ENCODE measurements around the gene ZBTB40.

The ZBTB40 gene

DNA sequence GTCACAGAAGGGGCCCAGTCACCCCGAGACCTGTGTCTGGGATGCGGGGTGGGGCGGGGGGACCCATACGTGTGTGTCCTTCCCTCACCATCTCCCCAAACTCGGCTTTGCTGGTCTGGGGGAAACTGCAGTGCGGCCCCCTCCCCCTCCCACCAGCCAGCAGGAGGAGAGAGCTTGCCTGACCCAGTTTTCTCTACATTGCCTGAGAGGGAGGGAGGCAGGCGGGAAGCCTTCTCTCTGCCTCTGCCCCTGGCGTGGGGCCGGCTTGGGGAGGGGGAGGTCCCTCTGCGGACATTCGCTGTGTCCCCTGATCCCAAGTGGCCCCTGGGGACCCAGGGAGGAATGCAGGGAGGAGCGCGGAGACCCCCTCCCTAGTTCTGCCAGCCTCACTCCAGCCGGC, 115.5 kb downstream of the ZBTB40 start:
- H3F3A ChIP-seq (ENCODE audit: insufficient read depth) = no peaks in the 10 kb centered on the region
- H4K20me1 ChIP-seq (ENCODE audit: low read depth, low read length) = no peaks in the 10 kb centered on the region
- TF ChIP-seq EZH2phosphoT487 (conservative IDR thresholded peaks at IDR 0.05; ENCODE audit: low read length) = no peak
- TF ChIP-seq, protein P1, sequence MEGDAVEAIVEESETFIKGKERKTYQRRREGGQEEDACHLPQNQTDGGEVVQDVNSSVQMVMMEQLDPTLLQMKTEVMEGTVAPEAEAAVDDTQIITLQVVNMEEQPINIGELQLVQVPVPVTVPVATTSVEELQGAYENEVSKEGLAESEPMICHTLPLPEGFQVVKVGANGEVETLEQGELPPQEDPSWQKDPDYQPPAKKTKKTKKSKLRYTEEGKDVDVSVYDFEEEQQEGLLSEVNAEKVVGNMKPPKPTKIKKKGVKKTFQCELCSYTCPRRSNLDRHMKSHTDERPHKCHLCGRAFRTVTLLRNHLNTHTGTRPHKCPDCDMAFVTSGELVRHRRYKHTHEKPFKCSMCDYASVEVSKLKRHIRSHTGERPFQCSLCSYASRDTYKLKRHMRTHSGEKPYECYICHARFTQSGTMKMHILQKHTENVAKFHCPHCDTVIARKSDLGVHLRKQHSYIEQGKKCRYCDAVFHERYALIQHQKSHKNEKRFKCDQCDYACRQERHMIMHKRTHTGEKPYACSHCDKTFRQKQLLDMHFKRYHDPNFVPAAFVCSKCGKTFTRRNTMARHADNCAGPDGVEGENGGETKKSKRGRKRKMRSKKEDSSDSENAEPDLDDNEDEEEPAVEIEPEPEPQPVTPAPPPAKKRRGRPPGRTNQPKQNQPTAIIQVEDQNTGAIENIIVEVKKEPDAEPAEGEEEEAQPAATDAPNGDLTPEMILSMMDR (IDR thresholded peaks at IDR 0.05; ENCODE audit: insufficient read depth, low read length, poor library complexity, severe bottlenecking) = no peak
- H3K27me3 ChIP-seq (ENCODE audit: low read length) = no peaks in the 10 kb centered on the region
- no peak overlapping the region for H3K4me3 ChIP-seq (ENCODE audit: insufficient read depth, low read length, poor library complexity, severe bottlenecking)
- no peak overlapping the region for H2AFZ ChIP-seq (ENCODE audit: low read depth, low read length, severe bottlenecking)
- H3K79me2 ChIP-seq (ENCODE audit: insufficient read depth, low read length) = no peaks in the 10 kb centered on the region
- no peaks in the 10 kb centered on the region for H3K9me2 ChIP-seq (replicated peaks; ENCODE audit: insufficient read depth, low read length)
- no peak overlapping the region for H3K4me2 ChIP-seq (ENCODE audit: low read depth, low read length, poor library complexity, severe bottlenecking)
- no peak overlapping the region for H3K9ac ChIP-seq (ENCODE audit: low read length)
- H3K9me3 ChIP-seq (ENCODE audit: insufficient read depth, low read length) = no peaks in the 10 kb centered on the region
- H3K36me3 ChIP-seq (ENCODE audit: low read length) = no peaks in the 10 kb centered on the region
- H3K27ac ChIP-seq (ENCODE audit: low read depth, low read length) = no peak overlapping the region

GRCh38 chr1:22567994-22568393, 116.3 kb downstream of the ZBTB40 start:
- Histone ChIP-seq H3K9me2 (replicated peaks; ENCODE audit: insufficient read depth, low read length) (no peaks in the 10 kb centered on the region), H3K4me2 (ENCODE audit: low read depth, low read length, poor library complexity, severe bottlenecking) (no peak overlapping the region), H3K27ac (ENCODE audit: low read depth, low read length) (no peak overlapping the region), H3K9ac (ENCODE audit: low read length) (no peak overlapping the region), H3F3A (ENCODE audit: insufficient read depth) (no peaks in the 10 kb centered on the region), H3K9me3 (ENCODE audit: insufficient read depth, low read length) (no peaks in the 10 kb centered on the region), H3K79me2 (ENCODE audit: insufficient read depth, low read length) (no peaks in the 10 kb centered on the region), H4K20me1 (ENCODE audit: low read depth, low read length) (no peaks in the 10 kb centered on the region), H2AFZ (ENCODE audit: low read depth, low read length, severe bottlenecking) (no peak overlapping the region), H3K36me3 (ENCODE audit: low read length) (no peaks in the 10 kb centered on the region), H3K4me3 (ENCODE audit: insufficient read depth, low read length, poor library complexity, severe bottlenecking) (no peak overlapping the region), H3K27me3 (ENCODE audit: low read length) (no peaks in the 10 kb centered on the region)
- TF ChIP-seq, protein P1 (IDR thresholded peaks at IDR 0.05; ENCODE audit: insufficient read depth, low read length, poor library complexity, severe bottlenecking) = no peak
- TF ChIP-seq EZH2phosphoT487 (conservative IDR thresholded peaks at IDR 0.05; ENCODE audit: low read length) = no peak

- TF ChIP-seq, protein P1 (IDR thresholded peaks at IDR 0.05; ENCODE audit: insufficient read depth, low read length, poor library complexity, severe bottlenecking) = no peak
- TF ChIP-seq EZH2phosphoT487 (conservative IDR thresholded peaks at IDR 0.05; ENCODE audit: low read length) = no peak
- no peaks in the 10 kb centered on the region for H3K9me2 ChIP-seq (replicated peaks; ENCODE audit: insufficient read depth, low read length)
- H3K27me3 ChIP-seq (ENCODE audit: low read length) = no peaks in the 10 kb centered on the region
- no peak overlapping the region for H3K4me2 ChIP-seq (ENCODE audit: low read depth, low read length, poor library complexity, severe bottlenecking)
- H3K9ac ChIP-seq (ENCODE audit: low read length) = no peak overlapping the region
- no peak overlapping the region for H2AFZ ChIP-seq (ENCODE audit: low read depth, low read length, severe bottlenecking)
- no peak overlapping the region for H3K27ac ChIP-seq (ENCODE audit: low read depth, low read length)
- no peaks in the 10 kb centered on the region for H3K79me2 ChIP-seq (ENCODE audit: insufficient read depth, low read length)
- H3F3A ChIP-seq (ENCODE audit: insufficient read depth) = no peaks in the 10 kb centered on the region
- no peaks in the 10 kb centered on the region for H3K9me3 ChIP-seq (ENCODE audit: insufficient read depth, low read length)
- H3K36me3 ChIP-seq (ENCODE audit: low read length) = no peaks in the 10 kb centered on the region
- H4K20me1 ChIP-seq (ENCODE audit: low read depth, low read length) = no peaks in the 10 kb centered on the region
- no peak overlapping the region for H3K4me3 ChIP-seq (ENCODE audit: insufficient read depth, low read length, poor library complexity, severe bottlenecking)
Observed at GRCh38 chr1:22569269-22569668, 117.6 kb downstream of the ZBTB40 start.
